GM12892 (cell line): ENCODE results near the gene IL6ST.

Source experiments
- POLR2A ChIP-seq: IDR thresholded peaks from 2 replicates; pipeline ENCODE4 v1.6.1; 2011; ENCODE audit warnings: low read depth, low read length, control low read depth
- POLR2AphosphoS5 ChIP-seq: IDR thresholded peaks from 2 replicates; pipeline ENCODE4 v1.6.1; 2011; ENCODE audit warnings: low read depth, low read length, control low read depth

DNA sequence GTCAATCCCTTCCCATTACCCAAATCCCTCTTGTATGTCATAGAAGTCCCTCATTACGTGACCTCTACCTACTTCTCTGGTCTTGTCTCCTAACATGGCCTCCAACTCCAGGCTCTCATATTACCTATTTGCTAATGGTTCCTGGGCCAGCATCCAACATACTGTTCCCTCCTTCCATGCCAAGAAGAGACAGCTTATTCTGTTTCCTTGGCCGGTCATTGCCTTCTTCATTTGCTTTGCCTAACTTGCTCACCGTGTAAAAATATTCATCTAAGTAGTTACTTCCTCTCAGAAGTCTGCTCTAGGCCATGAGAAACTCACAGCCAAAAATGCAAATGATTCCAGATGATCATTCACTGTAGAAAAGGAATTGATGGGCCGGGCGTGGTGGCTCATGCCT lies 8.9 kb upstream of the IL6ST start:
- TF ChIP-seq POLR2AphosphoS5 (no peak), POLR2A (no peak)
